K562 (cell line): ENCODE results near the gene LNX2. TPM values are rescaled to one million over a fixed set of nuclear protein-coding genes. Genes with fewer than 3 reads are reported as not detected.
A peak's percentile ranks its signal among the peaks of the same experiment; 100 is the strongest.

Experiments
- ATAC-seq: fragments of 200-7000 bp; cut with Tn5 transposase; 3 replicates; pipeline ENCODE4 v1.9.1; 2020; ENCODE audit warnings: moderate library complexity
- BruUV-seq: library from RNA; stranded (reverse); fragments of 400-500 nt; replicated peaks from 2 replicates; lab custom pipeline; 2021; lab: Mats Ljungman, UMichigan
- CTCF ChIA-PET: fragments of 300-600 bp; formaldehyde crosslinking; extraction: SDS; loops from one replicate; lab custom pipeline; 2021; ENCODE audit warnings: low intra/inter-chr PET ratio; lab: Yijun Ruan, JAX
- POLR2A ChIA-PET: fragments of 300-600, 350-650 bp; sonication (Branson Sonifier 250); formaldehyde crosslinking; extraction: SDS; loops from one replicate; lab custom pipeline; 2021; ENCODE audit warnings: antibody characterized with exemption, inconsistent platforms; lab: Yijun Ruan, JAX
- DNase-seq, 4 experiments: peaks; one replicate each; pipeline versions ENCODE4 v3.0.0 to v3.0.0-alpha.2; 2011 to 2018; ENCODE audit warnings: low spot score in 3 of 4, mixed read lengths in 3 of 4; ENCODE audit errors: extremely low read depth in 1 of 4
- FAIRE-seq: peaks from 2 replicates; lab custom pipeline; 2011; peaks lifted over from hg19 to GRCh38; lab: Jason Lieb, UNC
- H2AFZ ChIP-seq: 2 replicates; pipeline ENCODE4 v1.6.0; 2011; ENCODE audit warnings: low read depth, low read length, control low read depth, inconsistent platforms
- H3K27ac ChIP-seq: fragments of 200-600 bp; 3 replicates; pipeline ENCODE4 v1.8.0; 2011; ENCODE audit warnings: low read depth, mild to moderate bottlenecking, control low read depth, inconsistent platforms, low read length, moderate library complexity, mixed read lengths; ENCODE audit errors: extremely low read depth
- H3K27me3 ChIP-seq, 2 experiments: fragments of 300-600 bp in 1 of 2; 2 replicates in 1 of 2; 3 replicates in 1 of 2; pipeline versions ENCODE4 v1.6.0 to v1.8.0; 2011; ENCODE audit warnings: inconsistent platforms in 2 of 2, low read length in 2 of 2, mild to moderate bottlenecking in 1 of 2, mixed read lengths in 1 of 2, moderate library complexity in 1 of 2; ENCODE audit not compliant: control insufficient read depth in 2 of 2, insufficient read depth in 2 of 2
- H3K36me3 ChIP-seq: fragments of 300-600 bp; 3 replicates; pipeline ENCODE4 v1.8.0; 2011; ENCODE audit warnings: mild to moderate bottlenecking, low read length, inconsistent platforms; ENCODE audit not compliant: control insufficient read depth, insufficient read depth
- H3K4me1 ChIP-seq, 2 experiments: fragments of 200-600 bp in 1 of 2; replicated peaks in 1 of 2; 2 replicates in 1 of 2; 3 replicates in 1 of 2; pipeline versions ENCODE4 v1.5.1 to v1.8.0; 2011; ENCODE audit warnings: inconsistent platforms in 2 of 2, low read length in 2 of 2, mild to moderate bottlenecking in 1 of 2, mixed read lengths in 1 of 2, moderate library complexity in 1 of 2; ENCODE audit not compliant: control insufficient read depth in 2 of 2, insufficient read depth in 2 of 2
- H3K4me2 ChIP-seq: 2 replicates; pipeline ENCODE4 v1.6.1; 2011; ENCODE audit warnings: low read length, control low read depth, inconsistent platforms, mixed read lengths; ENCODE audit not compliant: insufficient read depth
- H3K4me3 ChIP-seq: fragments of 200-600 bp; sonication (generic), shearing (Covaris generic); 2 replicates; pipeline ENCODE4 v1.5.1; 2016; ENCODE audit warnings: control low read depth, inconsistent platforms
- H3K79me2 ChIP-seq: fragments of 200-600 bp; 3 replicates; pipeline ENCODE4 v1.8.0; 2011; ENCODE audit warnings: low read length, inconsistent platforms; ENCODE audit not compliant: control insufficient read depth, insufficient read depth
- H3K9ac ChIP-seq, 2 experiments: 2 replicates each; pipeline versions ENCODE4 v1.6.0 to v1.6.1; 2011; ENCODE audit warnings: low read depth in 2 of 2, low read length in 2 of 2, control low read depth in 1 of 2, inconsistent platforms in 1 of 2, mild to moderate bottlenecking in 1 of 2, mixed read lengths in 1 of 2; ENCODE audit not compliant: insufficient read depth in 1 of 2
- H3K9me1 ChIP-seq: one replicate; pipeline ENCODE4 v1.6.0; 2011; ENCODE audit warnings: inconsistent platforms, mild to moderate bottlenecking, low read length, moderate library complexity; ENCODE audit not compliant: control insufficient read depth, insufficient read depth
- H3K9me3 ChIP-seq: replicated peaks from 2 replicates; pipeline ENCODE4 v1.5.1; 2011; ENCODE audit warnings: low read depth, low read length, inconsistent platforms; ENCODE audit not compliant: control insufficient read depth, insufficient read depth
- H4K20me1 ChIP-seq: replicated peaks from 2 replicates; pipeline ENCODE4 v1.6.1; 2011; ENCODE audit warnings: low read length, inconsistent platforms, mixed read lengths; ENCODE audit not compliant: control insufficient read depth, insufficient read depth
- BRD4 ChIP-seq: fragments of 200-600 bp; sonication (generic); IDR thresholded peaks from 2 replicates; pipeline ENCODE4 v1.6.1; 2017; ENCODE audit warnings: inconsistent platforms
- CEBPG ChIP-seq, 3 experiments: fragments of 200-800 bp in 1 of 3; sonication (Bioruptor generic) in 1 of 3; sonication (generic) in 1 of 3; formaldehyde crosslinking in 1 of 3; IDR thresholded peaks in 2 of 3; conservative IDR thresholded peaks in 1 of 3; 2 replicates each; pipeline versions ENCODE4 v1.6.1 to v1.8.0; 2016 to 2022; ENCODE audit warnings: missing compliant biosample characterization in 2 of 3, missing genetic modification characterization in 2 of 3, mild to moderate bottlenecking in 1 of 3, missing genetic modification reagents in 1 of 3
- DNMT1 ChIP-seq: fragments of 450-650 bp; IDR thresholded peaks from 2 replicates; pipeline ENCODE4 v1.6.1; 2016; ENCODE audit warnings: antibody characterized with exemption, mild to moderate bottlenecking
- EZH2 ChIP-seq: IDR thresholded peaks from 2 replicates; pipeline ENCODE4 v1.6.1; 2012; ENCODE audit warnings: low read depth, mild to moderate bottlenecking, inconsistent platforms, low read length, borderline replicate concordance
- GTF2F1 ChIP-seq: IDR thresholded peaks from 2 replicates; pipeline ENCODE4 v1.6.1; 2011; ENCODE audit warnings: low read depth, low read length, improper control_type of control experiment
- KLF16 ChIP-seq: IDR thresholded peaks from 2 replicates; pipeline ENCODE4 v1.6.1; 2016; ENCODE audit warnings: antibody characterized with exemption
- MED1 ChIP-seq: sonication (generic); formaldehyde crosslinking; IDR thresholded peaks from 2 replicates; pipeline ENCODE4 v1.8.1; 2023; ENCODE audit warnings: missing genetic modification reagents, borderline replicate concordance
- PML ChIP-seq: IDR thresholded peaks from 2 replicates; pipeline ENCODE4 v1.6.1; 2012; ENCODE audit warnings: low read length, inconsistent platforms
- STAG1 ChIP-seq: sonication (generic); formaldehyde crosslinking; IDR thresholded peaks from 2 replicates; pipeline ENCODE4 v1.5.0; 2020; ENCODE audit warnings: missing genetic modification reagents, borderline replicate concordance
- ZNF165 ChIP-seq: fragments of 250-450 bp; sonication (Bioruptor Pico); IDR thresholded peaks from 2 replicates; pipeline ENCODE4 v1.4.0; 2020; ENCODE audit warnings: borderline replicate concordance
- ZNF217 ChIP-seq: sonication (generic); formaldehyde crosslinking; IDR thresholded peaks from 2 replicates; pipeline ENCODE4 v1.8.0; 2022; ENCODE audit warnings: mild to moderate bottlenecking, missing genetic modification reagents
- ZNF3 ChIP-seq: fragments of 250-450 bp; sonication (Bioruptor Pico); IDR thresholded peaks from 2 replicates; pipeline ENCODE4 v1.5.0; 2021; ENCODE audit warnings: mild to moderate bottlenecking, moderate library complexity
- ZNF316 ChIP-seq: fragments of 450-650 bp; IDR thresholded peaks from 2 replicates; pipeline ENCODE4 v1.6.1; 2016
- ZNF384 ChIP-seq: IDR thresholded peaks from 2 replicates; pipeline ENCODE4 v1.6.1; 2012; ENCODE audit warnings: low read depth, low read length, improper control_type of control experiment
- ZNF561 ChIP-seq: fragments of 450-650 bp; formaldehyde crosslinking; conservative IDR thresholded peaks from 2 replicates; pipeline ENCODE4 v1.4.0; 2020; ENCODE audit warnings: mild to moderate bottlenecking, moderate library complexity
- ZNF696 ChIP-seq: fragments of 250-450 bp; sonication (Bioruptor Pico); conservative IDR thresholded peaks from 2 replicates; pipeline ENCODE4 v1.4.0; 2020; ENCODE audit warnings: mild to moderate bottlenecking, moderate library complexity
- WGBS: fragments of 100-300 bp; shearing (Covaris generic); methylation state at CpG from one replicate; pipeline ENCODE4 v1.1.6; 2016; ENCODE audit warnings: low coverage, mixed read lengths; ENCODE audit not compliant: insufficient coverage; ENCODE audit errors: missing lambda C conversion rate; 5-methylcytosine and 5-hydroxymethylcytosine counted together
- in situ Hi-C: fragments of 300-500 bp; cut with MboI; formaldehyde crosslinking; loops from 4 replicates; pipeline ENCODE4 v1.15.0; 2018; ENCODE audit warnings: inconsistent platforms, mixed read lengths
- intact Hi-C: fragments of 100-400 bp; cut with micrococcal nuclease; formaldehyde crosslinking; loops from 2 replicates; pipeline ENCODE4 v1.14.2; 2022
- polyA plus RNA-seq, 8 experiments: library from polyadenylated mRNA; depleted of rRNA in 4 of 8; stranded (reverse) in 5 of 8; unstranded in 3 of 8; fragments of >200 nt; fragmentation: Nextera tagmentation in 2 of 8; fragmentation: Illumina TruSeq in 1 of 8; extraction: Ambion mirVana in 2 of 8; extraction: Trizol in 1 of 8; gene quantifications; 2 replicates each; pipeline versions ENCODE4 v1.2.1 to v1.2.3, GENCODE V29; 2011 to 2014; ENCODE audit warnings: inconsistent platforms in 1 of 8, missing spikeins in 1 of 8
- total RNA-seq, 7 experiments: library from RNA; depleted of rRNA in 6 of 7; stranded (reverse); fragments of >200 nt in 6 of 7; fragmentation: Illumina TruSeq in 2 of 7; extraction: Trizol in 2 of 7; gene quantifications; 2 replicates each; pipeline versions ENCODE4 v1.2.1 to v1.2.3, GENCODE V29; 2011 to 2021; ENCODE audit warnings: low replicate concordance in 1 of 7
- TF ChIP-seq, protein P1 (sequence below): IDR thresholded peaks from 3 replicates; pipeline ENCODE4 v1.6.1; 2011; ENCODE audit warnings: borderline replicate concordance, mild to moderate bottlenecking, moderate library complexity; ENCODE audit not compliant: insufficient read length; ENCODE audit errors: extremely low read depth
- TF ChIP-seq, protein P2 (sequence below), 2 experiments: IDR thresholded peaks; 2 replicates each; pipeline ENCODE4 v1.6.1; 2011; ENCODE audit warnings: borderline replicate concordance in 1 of 2, control low read depth in 1 of 2, low read depth in 1 of 2, low read length in 1 of 2, mild to moderate bottlenecking in 1 of 2, mixed read lengths in 1 of 2, moderate library complexity in 1 of 2; ENCODE audit not compliant: insufficient read depth in 1 of 2, insufficient read length in 1 of 2, poor library complexity in 1 of 2, severe bottlenecking in 1 of 2; ENCODE audit errors: extremely low read depth in 1 of 2
- TF ChIP-seq, protein P3 (sequence below), 2 experiments: fragments of 450-650 bp; conservative IDR thresholded peaks; 2 replicates each; pipeline ENCODE4 v1.6.1; 2017; ENCODE audit warnings: mild to moderate bottlenecking in 2 of 2, moderate library complexity in 2 of 2

The LNX2 gene
- total and polyA plus RNA-seq, 9 of the 15 experiments (the other 6 are each of a cell fraction or from before 2014, with no cell fraction given) = 1.5 to 5.5 (median 4.0) TPM

DNA sequence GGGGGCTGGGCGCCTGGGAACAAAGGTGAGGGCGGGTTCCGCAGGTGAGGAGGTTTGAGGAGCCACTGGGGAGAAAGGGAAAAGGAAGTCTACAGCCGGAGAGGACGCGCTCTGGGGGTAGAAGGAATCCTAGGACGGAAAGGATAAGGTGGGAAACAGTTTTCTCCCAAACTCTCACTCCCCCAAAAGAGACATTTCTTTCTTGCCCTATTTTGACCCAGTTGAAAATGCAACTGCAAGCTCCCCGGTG is 712 bp upstream of the LNX2 start:
- H2AFZ ChIP-seq = peak overlapping the region; percentile 81
- FAIRE-seq = no peak
- intact Hi-C loops (no loop called here), in situ Hi-C loops (no loop called here)
- ChIA-PET CTCF (no interaction called here), POLR2A (interaction anchor here (0.5 to 1.5 kb wide), 5 partner anchors 8 to 477 kb away, joined by 3 to 8 read pairs (median 4); no protein-coding TSS in a partner anchor)
- H3K79me2 ChIP-seq = peaks cover 65% of the 10 kb centered on the region
- peaks cover 33% of the 10 kb centered on the region for H3K36me3 ChIP-seq
- H3K4me2 ChIP-seq = peak overlapping the region; percentile 94
- ATAC-seq = no peak
- no peaks in the 10 kb centered on the region for H4K20me1 ChIP-seq
- H3K9ac ChIP-seq = peak overlapping the region; percentile 90 to 92
- no peaks in the 10 kb centered on the region for H3K27me3 ChIP-seq
- DNase-seq = no peak
- H3K9me1 ChIP-seq = no peaks in the 10 kb centered on the region
- no peaks in the 10 kb centered on the region for H3K9me3 ChIP-seq
- H3K4me1 ChIP-seq = peaks cover 14 to 15% of the 10 kb centered on the region in 2 experiments; a peak in 3 of 5 replicates
- WGBS = 0% methylated on average over 1 of the region's 8 CpGs
- peak overlapping the region; percentile 98 for H3K4me3 ChIP-seq
- BruUV-seq = no TSS peak
- H3K27ac ChIP-seq = peak overlapping the region; percentile 84
- TF ChIP-seq ZNF165 (CRISPR knock-in tag) (no peak), EZH2 (no peak), PML (no peak), BRD4 (no peak), GTF2F1 (no peak), ZNF696 (CRISPR knock-in tag) (no peak), ZNF3 (CRISPR knock-in tag) (no peak), CEBPG (CRISPR knock-in tag; IDR thresholded peaks at IDR 0.05) (no peak), CEBPG (tag; conservative IDR thresholded peaks at IDR 0.05 in 1 of 2, IDR thresholded peaks at IDR 0.05 in 1 of 2) (no peak), MED1 (CRISPR knock-in tag) (no peak), ZNF316 (no peak; the same call in 1 of the 2 replicates), KLF16 (no peak), ZNF561 (CRISPR knock-in tag) (no peak), ZNF217 (CRISPR knock-in tag) (no peak), DNMT1 (no peak), STAG1 (CRISPR knock-in tag) (no peak), ZNF384 (no peak)
- TF ChIP-seq, protein P1, sequence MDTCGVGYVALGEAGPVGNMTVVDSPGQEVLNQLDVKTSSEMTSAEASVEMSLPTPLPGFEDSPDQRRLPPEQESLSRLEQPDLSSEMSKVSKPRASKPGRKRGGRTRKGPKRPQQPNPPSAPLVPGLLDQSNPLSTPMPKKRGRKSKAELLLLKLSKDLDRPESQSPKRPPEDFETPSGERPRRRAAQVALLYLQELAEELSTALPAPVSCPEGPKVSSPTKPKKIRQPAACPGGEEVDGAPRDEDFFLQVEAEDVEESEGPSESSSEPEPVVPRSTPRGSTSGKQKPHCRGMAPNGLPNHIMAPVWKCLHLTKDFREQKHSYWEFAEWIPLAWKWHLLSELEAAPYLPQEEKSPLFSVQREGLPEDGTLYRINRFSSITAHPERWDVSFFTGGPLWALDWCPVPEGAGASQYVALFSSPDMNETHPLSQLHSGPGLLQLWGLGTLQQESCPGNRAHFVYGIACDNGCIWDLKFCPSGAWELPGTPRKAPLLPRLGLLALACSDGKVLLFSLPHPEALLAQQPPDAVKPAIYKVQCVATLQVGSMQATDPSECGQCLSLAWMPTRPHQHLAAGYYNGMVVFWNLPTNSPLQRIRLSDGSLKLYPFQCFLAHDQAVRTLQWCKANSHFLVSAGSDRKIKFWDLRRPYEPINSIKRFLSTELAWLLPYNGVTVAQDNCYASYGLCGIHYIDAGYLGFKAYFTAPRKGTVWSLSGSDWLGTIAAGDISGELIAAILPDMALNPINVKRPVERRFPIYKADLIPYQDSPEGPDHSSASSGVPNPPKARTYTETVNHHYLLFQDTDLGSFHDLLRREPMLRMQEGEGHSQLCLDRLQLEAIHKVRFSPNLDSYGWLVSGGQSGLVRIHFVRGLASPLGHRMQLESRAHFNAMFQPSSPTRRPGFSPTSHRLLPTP = no peak
- TF ChIP-seq, protein P2, sequence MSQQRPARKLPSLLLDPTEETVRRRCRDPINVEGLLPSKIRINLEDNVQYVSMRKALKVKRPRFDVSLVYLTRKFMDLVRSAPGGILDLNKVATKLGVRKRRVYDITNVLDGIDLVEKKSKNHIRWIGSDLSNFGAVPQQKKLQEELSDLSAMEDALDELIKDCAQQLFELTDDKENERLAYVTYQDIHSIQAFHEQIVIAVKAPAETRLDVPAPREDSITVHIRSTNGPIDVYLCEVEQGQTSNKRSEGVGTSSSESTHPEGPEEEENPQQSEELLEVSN (IDR thresholded peaks at IDR 0.05; ENCODE audit: borderline replicate concordance in 1 of 2, extremely low read depth in 1 of 2, insufficient read depth in 1 of 2, insufficient read length in 1 of 2, low read depth in 1 of 2, low read length in 1 of 2, poor library complexity in 1 of 2, severe bottlenecking in 1 of 2) = peak in 1 of 2 experiments; percentile 10
- TF ChIP-seq, protein P3, sequence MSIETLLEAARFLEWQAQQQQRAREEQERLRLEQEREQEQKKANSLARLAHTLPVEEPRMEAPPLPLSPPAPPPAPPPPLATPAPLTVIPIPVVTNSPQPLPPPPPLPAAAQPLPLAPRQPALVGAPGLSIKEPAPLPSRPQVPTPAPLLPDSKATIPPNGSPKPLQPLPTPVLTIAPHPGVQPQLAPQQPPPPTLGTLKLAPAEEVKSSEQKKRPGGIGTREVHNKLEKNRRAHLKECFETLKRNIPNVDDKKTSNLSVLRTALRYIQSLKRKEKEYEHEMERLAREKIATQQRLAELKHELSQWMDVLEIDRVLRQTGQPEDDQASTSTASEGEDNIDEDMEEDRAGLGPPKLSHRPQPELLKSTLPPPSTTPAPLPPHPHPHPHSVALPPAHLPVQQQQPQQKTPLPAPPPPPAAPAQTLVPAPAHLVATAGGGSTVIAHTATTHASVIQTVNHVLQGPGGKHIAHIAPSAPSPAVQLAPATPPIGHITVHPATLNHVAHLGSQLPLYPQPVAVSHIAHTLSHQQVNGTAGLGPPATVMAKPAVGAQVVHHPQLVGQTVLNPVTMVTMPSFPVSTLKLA (conservative IDR thresholded peaks at IDR 0.05) = 0 out of 4 replicates have a peak, but pooled peaks of 1 of the 2 experiments have one; percentile 6
